Measurements from ENCODE around the gene PEDS1. TPM values are rescaled to one million over a fixed set of nuclear protein-coding genes. Genes with fewer than 3 reads are reported as not detected.

PEDS1 gene
- total and polyA plus RNA-seq, 2 of the 13 experiments (the other 11 are each of a cell fraction or from before 2014, with no cell fraction given): 30.5 to 93.9 TPM

- TF ChIP-seq ZFP36 (IDR thresholded peaks at IDR 0.05; ENCODE audit: borderline replicate concordance, low read depth, low read length, partially characterized antibody) (no peak), ARID3A (IDR thresholded peaks at IDR 0.05; ENCODE audit: low read depth, low read length) (peak; percentile 83), TEAD2 (CRISPR knock-in tag; IDR thresholded peaks at IDR 0.05) (peak; percentile 75; the same call in 1 of the 2 replicates), SP140L (CRISPR knock-in tag; IDR thresholded peaks at IDR 0.05; ENCODE audit: borderline replicate concordance) (no peak; the same call in 1 of the 2 replicates), ZNF432 (CRISPR knock-in tag; IDR thresholded peaks at IDR 0.05; ENCODE audit: borderline replicate concordance) (no peak), ZNF614 (CRISPR knock-in tag; IDR thresholded peaks at IDR 0.05; ENCODE audit: borderline replicate concordance) (peak; percentile 98), MBD4 (IDR thresholded peaks at IDR 0.05; ENCODE audit: borderline replicate concordance, low read length) (0 out of 2 replicates have a peak, but pooled peaks have one; percentile 39), ZNF766 (CRISPR knock-in tag; IDR thresholded peaks at IDR 0.05; ENCODE audit: borderline replicate concordance) (peak; percentile 87; the same call in 1 of the 2 replicates), MLXIP (CRISPR knock-in tag; IDR thresholded peaks at IDR 0.05; ENCODE audit: borderline replicate concordance) (no peak), TCF7 (IDR thresholded peaks at IDR 0.05; ENCODE audit: low read depth) (peak; percentile 79), MATR3 (CRISPR knock-in tag; IDR thresholded peaks at IDR 0.05) (no peak), ZSCAN21 (CRISPR knock-in tag; IDR thresholded peaks at IDR 0.05; ENCODE audit: borderline replicate concordance) (peak; percentile 87), HNF4A (CRISPR knock-in tag; IDR thresholded peaks at IDR 0.05) (peak; percentile 65), SRF (IDR thresholded peaks at IDR 0.05; ENCODE audit: low read depth, low read length) (no peak), ZNF546 (CRISPR knock-in tag; conservative IDR thresholded peaks at IDR 0.05) (peak; percentile 67; the same call in 1 of the 2 replicates), TBX3 (IDR thresholded peaks at IDR 0.05; ENCODE audit: borderline replicate concordance) (peak; percentile 91), ZBTB20 (CRISPR knock-in tag; IDR thresholded peaks at IDR 0.05; ENCODE audit: borderline replicate concordance, low read depth) (peak; percentile 94; the same call in 1 of the 2 replicates), SNRNP70 (IDR thresholded peaks at IDR 0.05; ENCODE audit: low read depth, low read length) (no peak), TEAD3 (CRISPR knock-in tag; optimal IDR thresholded peaks at IDR 0.05; ENCODE audit: borderline replicate concordance) (peak; percentile 98), ZFY (CRISPR knock-in tag; IDR thresholded peaks at IDR 0.05) (peak; percentile 73), MEIS1 (CRISPR knock-in tag; IDR thresholded peaks at IDR 0.05; ENCODE audit: borderline replicate concordance) (peak; percentile 90; the same call in 1 of the 2 replicates), MTA3 (CRISPR knock-in tag; IDR thresholded peaks at IDR 0.05) (no peak), JUN (CRISPR knock-in tag; IDR thresholded peaks at IDR 0.05) (peak; percentile 96), CEBPB (IDR thresholded peaks at IDR 0.05; ENCODE audit: borderline replicate concordance, low read depth, low read length) (peak; percentile 88), BRD4 (CRISPR knock-in tag; IDR thresholded peaks at IDR 0.05) (no peak; the same call in 1 of the 2 replicates), ARNTL (CRISPR knock-in tag; IDR thresholded peaks at IDR 0.05) (peak; percentile 93)
Measured at GRCh38 chr20:50165684-50166554, 12.4 kb upstream of the PEDS1 start (continued).

Measured in HepG2 (cell line).